Keratinocyte (primary cell): ENCODE measurements around the gene IRF1. TPM values are rescaled to one million over a fixed set of nuclear protein-coding genes. Genes with fewer than 3 reads are reported as not detected.
A peak's percentile ranks its signal among the peaks of the same experiment; 100 is the strongest.

Source experiments
- DNase-seq: peaks from one replicate; pipeline ENCODE4 v3.0.0-alpha.2; 2011; ENCODE audit warnings: low read depth, missing footprints, low spot score
- FAIRE-seq: peaks from 2 replicates; lab custom pipeline; 2011; peaks lifted over from hg19 to GRCh38; lab: Jason Lieb, UNC
- H2AFZ ChIP-seq: 2 replicates; pipeline ENCODE4 v1.6.0; 2012; ENCODE audit warnings: low read length, control low read depth, inconsistent platforms; ENCODE audit not compliant: control insufficient read depth
- H3K27ac ChIP-seq: 2 replicates; pipeline ENCODE4 v1.5.1; 2011; ENCODE audit warnings: low read length; ENCODE audit not compliant: control insufficient read depth, insufficient read depth
- H3K27me3 ChIP-seq: 3 replicates; pipeline ENCODE4 v1.6.0; 2011; ENCODE audit warnings: low read length; ENCODE audit not compliant: control insufficient read depth, insufficient read depth; ENCODE audit errors: extremely low read depth
- H3K36me3 ChIP-seq, 2 experiments: 2 replicates in 1 of 2; 3 replicates in 1 of 2; pipeline ENCODE4 v1.5.1; 2011; ENCODE audit warnings: low read length in 2 of 2, mild to moderate bottlenecking in 1 of 2; ENCODE audit not compliant: control insufficient read depth in 2 of 2, insufficient read depth in 2 of 2; ENCODE audit errors: extremely low read depth in 1 of 2
- H3K4me1 ChIP-seq: 3 replicates; pipeline ENCODE4 v1.5.1; 2011; ENCODE audit warnings: low read length; ENCODE audit not compliant: control insufficient read depth, insufficient read depth; ENCODE audit errors: extremely low read depth
- H3K4me2 ChIP-seq: 3 replicates; pipeline ENCODE4 v1.6.0; 2011; ENCODE audit warnings: low read depth, low read length; ENCODE audit not compliant: control insufficient read depth, insufficient read depth; ENCODE audit errors: extremely low read depth
- H3K4me3 ChIP-seq, 3 experiments: fragments of 200-600 bp in 1 of 3; sonication (generic) in 1 of 3; 2 replicates in 2 of 3; 3 replicates in 1 of 3; pipeline ENCODE4 v1.5.1; 2011 to 2016; ENCODE audit warnings: low read length in 3 of 3, mild to moderate bottlenecking in 3 of 3, control low read depth in 2 of 3, inconsistent platforms in 1 of 3, low read depth in 1 of 3, mixed read lengths in 1 of 3, mixed run types in 1 of 3, moderate library complexity in 1 of 3; ENCODE audit not compliant: control insufficient read depth in 2 of 3, insufficient read depth in 2 of 3; ENCODE audit errors: extremely low read depth in 1 of 3
- H3K79me2 ChIP-seq: 2 replicates; pipeline ENCODE4 v1.6.0; 2012; ENCODE audit warnings: low read length; ENCODE audit not compliant: control insufficient read depth, insufficient read depth
- H3K9ac ChIP-seq: 3 replicates; pipeline ENCODE4 v1.6.0; 2011; ENCODE audit warnings: low read length; ENCODE audit not compliant: control insufficient read depth, insufficient read depth; ENCODE audit errors: extremely low read depth
- H3K9me1 ChIP-seq: 3 replicates; pipeline ENCODE4 v1.6.0; 2011; ENCODE audit warnings: low read length; ENCODE audit not compliant: control insufficient read depth, insufficient read depth; ENCODE audit errors: extremely low read depth
- H3K9me3 ChIP-seq: 2 replicates; pipeline ENCODE4 v1.5.1; 2012; ENCODE audit warnings: low read depth, low read length; ENCODE audit not compliant: control insufficient read depth
- H4K20me1 ChIP-seq: 3 replicates; pipeline ENCODE4 v1.6.0; 2011; ENCODE audit warnings: low read length; ENCODE audit not compliant: control insufficient read depth, insufficient read depth; ENCODE audit errors: extremely low read depth
- EZH2 ChIP-seq: IDR thresholded peaks from one replicate; pipeline ENCODE4 v1.6.1; 2012; ENCODE audit warnings: inconsistent platforms, mild to moderate bottlenecking, low read length, moderate library complexity
- dilution Hi-C: fragments of 300-500 bp; cut with MboI; formaldehyde crosslinking; loops from one replicate; pipeline ENCODE4 v1.7.0; 2020; ENCODE audit warnings: low sequenced_read_pairs; ENCODE audit not compliant: extremely low pct_ligation_motif_present
- polyA plus RNA-seq, 5 experiments: library from polyadenylated mRNA; depleted of rRNA in 3 of 5; stranded (reverse) in 3 of 5; stranded (forward) in 1 of 5; unstranded in 1 of 5; fragments of >200 nt; gene quantifications; 1 replicate in 1 of 5; 2 replicates in 3 of 5; 3 replicates in 1 of 5; pipeline versions ENCODE4 v1.2.1 to v1.2.3, GENCODE V29; 2011 to 2012; ENCODE audit warnings: missing spikeins in 2 of 5, low read depth in 1 of 5, low replicate concordance in 1 of 5
- TF ChIP-seq, protein P1 (sequence below), 3 experiments: IDR thresholded peaks in 1 of 3; conservative IDR thresholded peaks in 1 of 3; optimal IDR thresholded peaks in 1 of 3; 2 replicates in 2 of 3; 3 replicates in 1 of 3; pipeline versions ENCODE3 to v1.5.1; 2011; ENCODE audit warnings: low read length in 3 of 3, mild to moderate bottlenecking in 3 of 3, moderate library complexity in 2 of 3, control low read depth in 1 of 3, inconsistent platforms in 1 of 3; ENCODE audit not compliant: insufficient read depth in 2 of 3; ENCODE audit errors: extremely low read depth in 1 of 3

The IRF1 gene
- polyA plus RNA-seq, 1 donor (not counting 4 experiments of a cell fraction or from before 2014, with no cell fraction given): 6.2 TPM

DNA sequence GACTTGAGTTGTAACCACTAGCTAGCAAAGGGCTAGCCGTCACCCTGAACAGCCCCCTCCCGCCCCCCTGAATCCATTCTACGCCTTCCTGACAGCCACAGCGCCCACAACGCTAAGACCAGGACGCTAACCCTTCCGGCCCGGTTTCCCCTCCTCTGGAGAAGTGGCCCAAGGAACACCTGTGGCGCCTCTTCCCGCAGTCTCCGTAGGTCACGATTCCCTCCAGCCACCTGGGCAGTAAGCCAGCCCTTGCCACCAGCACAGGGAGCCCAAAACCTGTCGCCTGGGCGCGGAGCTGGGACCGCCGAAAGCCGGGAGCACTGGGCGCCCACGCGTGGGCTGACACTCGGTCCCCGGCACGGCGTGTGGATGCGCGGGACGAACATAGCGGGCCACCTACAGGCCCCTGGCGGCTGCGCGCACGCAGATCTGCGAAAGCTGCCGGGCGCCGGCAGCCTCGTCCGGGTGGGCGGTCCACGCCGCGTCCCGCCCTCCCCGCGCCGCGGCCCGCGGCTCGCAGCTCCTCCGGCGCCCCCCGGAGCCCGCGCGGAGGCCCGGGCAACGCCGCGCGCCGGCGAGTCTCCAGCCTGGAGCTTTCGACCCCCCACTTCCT lies 596 bp downstream of the IRF1 start:
- TF ChIP-seq, protein P1, sequence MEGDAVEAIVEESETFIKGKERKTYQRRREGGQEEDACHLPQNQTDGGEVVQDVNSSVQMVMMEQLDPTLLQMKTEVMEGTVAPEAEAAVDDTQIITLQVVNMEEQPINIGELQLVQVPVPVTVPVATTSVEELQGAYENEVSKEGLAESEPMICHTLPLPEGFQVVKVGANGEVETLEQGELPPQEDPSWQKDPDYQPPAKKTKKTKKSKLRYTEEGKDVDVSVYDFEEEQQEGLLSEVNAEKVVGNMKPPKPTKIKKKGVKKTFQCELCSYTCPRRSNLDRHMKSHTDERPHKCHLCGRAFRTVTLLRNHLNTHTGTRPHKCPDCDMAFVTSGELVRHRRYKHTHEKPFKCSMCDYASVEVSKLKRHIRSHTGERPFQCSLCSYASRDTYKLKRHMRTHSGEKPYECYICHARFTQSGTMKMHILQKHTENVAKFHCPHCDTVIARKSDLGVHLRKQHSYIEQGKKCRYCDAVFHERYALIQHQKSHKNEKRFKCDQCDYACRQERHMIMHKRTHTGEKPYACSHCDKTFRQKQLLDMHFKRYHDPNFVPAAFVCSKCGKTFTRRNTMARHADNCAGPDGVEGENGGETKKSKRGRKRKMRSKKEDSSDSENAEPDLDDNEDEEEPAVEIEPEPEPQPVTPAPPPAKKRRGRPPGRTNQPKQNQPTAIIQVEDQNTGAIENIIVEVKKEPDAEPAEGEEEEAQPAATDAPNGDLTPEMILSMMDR (optimal IDR thresholded peaks at IDR 0.05 in 1 of 3, IDR thresholded peaks at IDR 0.05 in 1 of 3, conservative IDR thresholded peaks at IDR 0.05 in 1 of 3; ENCODE audit: extremely low read depth in 1 of 3, insufficient read depth in 2 of 3, low read length in 3 of 3): peak in 1 of 3 experiments; percentile 29
- TF ChIP-seq EZH2: no peak
- no peak for FAIRE-seq
- no peak overlapping the region for H2AFZ ChIP-seq

DNA sequence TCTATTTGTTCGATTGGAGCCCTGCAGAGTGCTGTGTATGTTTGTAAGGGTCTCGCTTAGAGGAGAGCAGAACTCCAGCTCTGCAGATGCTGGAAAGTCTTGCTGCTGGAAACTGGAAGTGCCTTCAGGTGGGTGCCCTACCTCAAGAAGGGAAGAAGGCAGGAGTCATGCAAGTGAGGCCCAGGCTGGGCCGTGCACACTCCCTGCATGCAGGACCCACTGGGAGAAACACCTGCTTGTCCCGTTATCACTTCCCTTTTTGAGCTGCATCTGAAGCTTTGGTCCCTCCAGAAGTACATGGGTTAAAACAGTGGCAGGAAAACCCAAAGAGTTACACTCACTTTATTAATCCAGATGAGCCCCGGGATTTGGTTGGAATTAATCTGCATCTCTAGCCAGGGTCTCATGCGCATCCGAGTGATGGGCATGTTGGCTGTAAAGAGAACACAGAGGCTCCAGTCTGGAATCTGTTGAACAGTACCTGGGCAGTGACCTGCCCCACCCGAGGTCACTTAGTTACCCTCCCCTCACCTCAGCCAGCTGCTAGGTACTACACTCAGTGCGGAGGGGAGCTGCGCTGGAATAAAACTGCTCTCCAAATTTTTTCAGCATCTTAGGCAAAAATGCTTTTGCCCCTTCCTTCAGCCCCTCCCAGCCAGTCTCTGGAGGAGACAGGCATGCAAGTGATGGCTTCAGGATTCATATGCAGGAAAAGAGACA lies 1.4 kb downstream of the IRF1 start:
- Histone ChIP-seq H3K4me3 (peak overlapping the region; percentile 69 to 77 (median 73)), H3K9ac (peak overlapping the region; percentile 89)
- FAIRE-seq: no peak

More for the DNA sequence above, 596 bp downstream of the IRF1 start:
- H3K9me3 ChIP-seq: no peaks in the 10 kb centered on the region
- H3K9ac ChIP-seq: peak overlapping the region; percentile 89
- peak overlapping the region; percentile 93 for H3K4me2 ChIP-seq
- no peaks in the 10 kb centered on the region for H4K20me1 ChIP-seq
- peaks cover 13 to 16% of the 10 kb centered on the region in 2 experiments for H3K36me3 ChIP-seq
- H3K27ac ChIP-seq: peak overlapping the region; percentile 84
- no peaks in the 10 kb centered on the region for H3K27me3 ChIP-seq
- peaks cover 36% of the 10 kb centered on the region for H3K4me1 ChIP-seq
- no peaks in the 10 kb centered on the region for H3K9me1 ChIP-seq
- DNase-seq: no peak
- H3K4me3 ChIP-seq: peak overlapping the region; percentile 69 to 77 (median 73)
- dilution Hi-C loops: no loop called here
- peaks cover 16% of the 10 kb centered on the region for H3K79me2 ChIP-seq

More for the DNA sequence above, 1.4 kb downstream of the IRF1 start:
- TF ChIP-seq EZH2: no peak
- TF ChIP-seq, protein P1 (optimal IDR thresholded peaks at IDR 0.05 in 1 of 3, IDR thresholded peaks at IDR 0.05 in 1 of 3, conservative IDR thresholded peaks at IDR 0.05 in 1 of 3; ENCODE audit: extremely low read depth in 1 of 3, insufficient read depth in 2 of 3, low read length in 3 of 3): no peak
- DNase-seq: no peak
- Histone ChIP-seq H3K36me3 (peaks cover 15 to 21% of the 10 kb centered on the region in 2 experiments), H3K9me1 (peaks cover 5% of the 10 kb centered on the region), H3K27ac (no peak overlapping the region), H3K4me2 (peak overlapping the region; percentile 93), H3K27me3 (no peaks in the 10 kb centered on the region), H3K79me2 (peaks cover 16% of the 10 kb centered on the region), H3K4me1 (peaks cover 43% of the 10 kb centered on the region), H4K20me1 (no peaks in the 10 kb centered on the region), H2AFZ (no peak overlapping the region), H3K9me3 (no peaks in the 10 kb centered on the region)
- dilution Hi-C loops: no loop called here
